Hematopoietic multipotent progenitor cell (in vitro differentiated cells): ENCODE data around the gene CLASP1. TPM values are rescaled to one million over a fixed set of nuclear protein-coding genes. Genes with fewer than 3 reads are reported as not detected.
"Not testable (repeated sequence)": the region's sequence is repeated elsewhere in the genome, so short reads cannot be mapped to it uniquely, and the experiment has no call there.

Experiments
- DNase-seq, 3 donors: peaks; one replicate each; pipeline ENCODE4 v3.0.0-alpha.2; 2011 to 2015; ENCODE audit warnings: low read depth in 2 of 3, low spot score in 2 of 3
- total RNA-seq: library from RNA; depleted of rRNA; stranded (reverse); fragments of >200 nt; gene quantifications from one replicate; pipeline ENCODE4 v1.2.3, GENCODE V29; 2012

The CLASP1 gene
- total RNA-seq, 1 donor = 40.1 TPM

DNA sequence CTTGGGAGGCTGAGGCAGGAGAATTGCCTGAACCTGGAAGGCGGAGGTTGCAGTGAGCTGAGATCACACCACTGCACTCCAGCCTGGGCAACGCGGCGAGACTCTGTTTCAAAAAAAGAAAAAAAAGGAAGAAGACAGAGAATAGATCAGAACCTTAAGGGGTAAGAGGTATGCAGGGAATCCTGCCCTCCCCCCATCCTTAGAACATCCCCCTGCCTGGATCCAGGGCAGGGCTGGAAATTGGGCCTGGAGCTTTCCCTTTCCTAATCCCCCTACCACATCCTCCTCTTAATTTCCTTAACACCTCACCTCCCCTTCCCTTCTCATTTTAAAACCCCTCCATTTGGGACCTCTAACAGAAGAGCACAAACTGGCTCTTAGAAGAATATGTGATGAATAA, 62.1 kb downstream of the CLASP1 start:
- no peak for DNase-seq

DNA sequence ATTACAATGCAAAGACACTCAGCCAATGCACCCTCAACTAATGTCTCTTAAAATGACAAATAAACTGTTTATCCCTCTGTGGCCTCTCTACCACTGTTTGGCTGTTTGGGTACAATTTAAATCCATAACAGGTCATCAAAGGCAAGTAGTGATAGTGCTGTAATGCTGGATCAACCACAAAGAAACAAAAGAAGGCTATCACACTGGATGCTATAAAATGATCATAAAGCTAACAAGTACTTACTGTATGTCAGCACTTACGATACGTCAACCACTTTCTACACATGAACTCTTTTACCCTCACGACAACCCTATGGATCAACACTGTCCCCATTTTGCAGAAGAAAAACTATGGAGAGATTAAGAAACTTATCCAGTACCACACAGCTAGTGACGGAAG, 64.5 kb downstream of the CLASP1 start:
- DNase-seq = no peak

DNA sequence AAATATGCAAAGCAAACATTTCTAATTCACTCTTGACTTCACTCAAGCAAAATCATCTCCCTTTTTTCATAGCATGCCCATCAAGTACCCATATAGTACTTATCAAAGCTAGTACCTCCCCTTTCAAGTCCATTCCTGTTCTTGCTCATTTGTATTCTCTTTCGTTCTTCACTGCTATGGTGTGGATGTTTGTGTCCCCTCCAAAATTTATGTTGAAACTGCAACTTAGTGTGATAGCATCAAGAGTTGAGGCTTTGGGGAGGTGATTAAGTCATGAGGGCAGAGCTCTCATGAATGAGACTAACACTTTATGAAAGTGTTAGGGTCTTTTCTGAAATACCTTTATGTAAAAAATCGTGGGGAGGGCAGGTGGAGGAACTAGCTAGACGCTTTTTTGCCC, 65.7 kb downstream of the CLASP1 start:
- no peak for DNase-seq

DNA sequence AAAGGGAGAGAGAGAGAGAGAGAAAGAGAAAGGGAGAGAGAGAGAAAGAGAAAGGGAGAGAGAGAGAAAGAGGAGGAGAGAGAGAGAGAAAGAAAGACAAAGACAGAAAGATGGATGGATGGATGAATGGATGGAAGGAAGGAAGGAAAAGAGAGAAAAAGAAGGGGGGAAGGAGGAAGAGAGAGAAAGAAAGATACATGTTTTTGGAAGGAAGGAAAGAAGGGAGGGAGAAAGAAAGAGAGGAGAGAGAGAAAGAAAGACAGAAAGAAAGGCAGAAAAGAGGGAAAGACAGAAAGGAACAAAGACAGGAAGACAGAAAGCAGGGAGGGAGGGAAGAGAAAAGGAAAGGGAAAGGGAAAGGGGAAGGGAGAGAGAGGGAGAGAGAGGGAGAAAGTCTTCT, 67.0 kb downstream of the CLASP1 start:
- no peak for DNase-seq

GRCh38 chr2:121579309-121579708, 70.0 kb downstream of the CLASP1 start:
- no peak for DNase-seq

DNA sequence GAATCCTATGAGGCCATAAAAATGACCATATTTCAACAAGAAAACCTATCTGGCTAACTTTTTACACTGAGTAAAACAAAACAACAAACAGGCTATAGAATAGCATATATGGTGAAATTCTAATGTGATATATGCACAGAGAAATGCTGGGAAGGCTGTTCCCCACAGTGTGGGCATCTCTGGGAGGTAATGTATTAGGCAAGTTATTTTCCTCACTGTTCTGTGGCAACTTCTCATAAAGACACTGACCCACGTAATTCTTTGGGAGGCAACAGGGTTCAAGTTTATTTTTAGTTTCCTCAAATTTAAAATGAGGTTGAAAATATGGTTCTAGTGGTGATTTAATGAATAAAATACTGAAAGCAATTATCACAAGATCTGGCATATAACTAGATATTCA, 71.9 kb downstream of the CLASP1 start:
- no peak for DNase-seq

DNA sequence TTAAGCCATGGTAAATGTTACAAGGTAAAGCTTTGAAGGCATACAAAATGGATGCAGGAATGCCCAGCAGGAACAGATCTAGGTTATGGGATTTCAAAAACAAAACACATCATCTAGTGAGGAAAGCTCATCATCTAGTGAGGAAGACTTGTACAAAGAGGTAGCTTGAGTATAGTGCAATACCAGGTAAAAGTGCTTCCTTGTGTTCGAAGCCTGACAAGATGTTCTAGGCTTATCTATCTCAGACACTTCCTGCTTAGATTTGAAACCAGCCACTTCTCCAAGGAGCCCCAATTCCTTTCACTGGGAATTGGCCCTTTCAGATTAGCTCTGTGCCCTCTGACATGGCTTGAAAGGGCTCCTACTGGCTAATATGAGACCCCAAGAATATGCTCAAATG, 73.0 kb downstream of the CLASP1 start:
- DNase-seq = no peak

DNA sequence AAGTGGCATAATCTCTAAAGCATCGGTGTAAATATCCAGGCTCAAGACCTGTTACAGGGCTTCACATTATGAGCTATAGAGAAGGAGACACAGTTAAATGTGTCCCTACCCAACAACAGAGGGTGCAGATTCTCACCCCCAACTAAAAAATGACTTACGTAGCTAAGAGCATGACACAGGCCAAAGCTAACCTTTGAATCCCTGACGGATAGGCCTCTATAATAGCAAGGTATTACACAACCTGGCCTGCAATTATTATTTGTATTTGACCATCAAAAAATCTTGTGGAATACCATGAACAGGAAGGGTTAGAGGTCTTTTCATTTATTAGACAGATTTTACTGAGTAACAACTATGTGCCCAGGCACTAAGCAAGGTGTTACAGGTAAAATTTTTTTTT, 73.5 kb downstream of the CLASP1 start:
- no peak for DNase-seq

- DNase-seq = no peak
Observed at GRCh38 chr2:121570667-121571055, 78.6 kb downstream of the CLASP1 start.

DNA sequence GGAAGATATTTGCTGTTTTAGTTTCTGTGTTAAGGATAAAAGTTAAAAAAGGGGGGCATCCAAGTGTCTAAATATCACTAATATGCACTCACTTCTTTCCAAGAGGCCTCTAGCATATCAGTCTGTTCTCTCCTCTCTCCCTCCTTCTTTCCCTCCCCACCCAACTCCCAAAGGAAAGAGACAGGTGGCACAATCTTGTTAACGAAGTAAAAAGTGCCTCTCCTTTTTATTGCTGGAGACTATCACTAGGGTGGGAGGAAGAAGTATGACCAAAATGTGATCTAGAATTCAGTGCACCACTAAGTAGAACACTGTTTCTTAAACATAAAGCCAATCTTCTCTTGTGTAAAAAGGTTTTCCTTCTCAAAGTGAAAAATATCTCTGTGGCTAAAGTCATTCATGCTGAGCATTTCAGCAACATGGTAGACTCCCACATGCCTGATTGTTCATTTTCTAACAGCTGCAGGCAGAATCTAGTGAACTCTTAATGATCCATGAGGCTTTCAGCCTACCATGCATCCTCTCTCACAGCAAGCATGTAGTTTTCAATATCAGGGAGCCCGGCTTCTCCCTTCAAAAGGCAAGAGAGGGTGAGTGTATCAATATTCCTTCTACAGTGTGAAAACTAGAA, 79.1 kb downstream of the CLASP1 start:
- DNase-seq = no peak

DNA sequence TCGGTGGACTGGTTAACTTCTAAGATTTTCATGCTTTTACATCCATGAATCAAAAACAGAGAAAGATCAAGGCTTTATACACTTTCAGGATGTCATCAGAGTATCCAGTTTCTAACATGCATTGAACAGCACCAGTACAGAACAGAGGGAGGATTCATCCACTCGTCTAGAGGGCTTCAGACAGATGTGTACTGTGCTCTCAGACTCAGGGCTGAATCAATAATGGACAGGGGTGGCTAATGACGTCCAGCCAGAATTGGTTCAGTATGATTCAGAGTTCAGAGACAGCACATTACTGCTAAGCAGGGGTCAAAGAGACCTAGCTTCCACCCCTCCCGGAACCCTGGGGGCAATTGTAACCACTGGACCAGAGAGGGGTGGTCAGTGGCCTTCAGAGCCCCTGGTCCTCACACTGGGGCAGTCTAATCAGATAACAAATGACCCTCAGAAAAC, 81.3 kb downstream of the CLASP1 start:
- no peak for DNase-seq

DNA sequence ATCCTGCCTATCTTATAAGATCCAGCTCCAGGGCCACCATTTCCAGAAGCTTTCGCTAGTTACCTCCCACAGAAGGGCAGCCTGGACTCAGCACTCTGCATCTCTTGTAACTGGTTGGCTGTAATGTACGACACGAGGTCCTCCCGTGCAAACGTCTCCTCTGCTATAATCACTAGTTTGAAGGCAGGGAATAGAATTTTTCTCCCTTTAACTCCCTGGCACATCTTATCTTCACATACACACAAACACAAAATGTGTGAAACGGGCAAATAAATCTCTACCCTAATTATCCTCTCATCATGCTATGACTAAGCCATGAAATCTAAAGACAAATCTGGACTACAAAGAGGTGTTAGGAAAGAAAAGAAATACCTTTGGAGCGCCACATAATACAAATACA, 81.8 kb downstream of the CLASP1 start:
- no peak for DNase-seq

- DNase-seq = no peak
Observed at GRCh38 chr2:121565389-121566250, 83.6 kb downstream of the CLASP1 start.

DNA sequence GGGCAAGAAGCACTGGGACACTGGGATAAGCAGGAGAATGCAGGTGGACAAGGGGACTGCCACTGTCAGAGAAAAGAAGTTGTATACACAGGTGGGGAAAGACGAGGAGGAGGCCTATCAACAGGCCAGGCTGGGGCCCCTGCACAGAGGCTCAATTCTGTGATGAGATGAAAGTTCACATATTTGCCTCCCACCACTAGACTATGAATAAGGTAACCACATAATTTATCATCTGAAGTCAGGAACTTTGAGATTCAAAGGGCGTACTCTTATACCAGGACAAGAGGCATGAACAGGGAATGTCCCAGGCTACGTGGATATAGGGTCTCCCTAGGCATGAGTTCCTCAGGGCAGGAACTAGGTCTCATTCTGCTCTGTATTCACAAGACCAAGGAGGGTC, 84.4 kb downstream of the CLASP1 start:
- DNase-seq = no peak

DNA sequence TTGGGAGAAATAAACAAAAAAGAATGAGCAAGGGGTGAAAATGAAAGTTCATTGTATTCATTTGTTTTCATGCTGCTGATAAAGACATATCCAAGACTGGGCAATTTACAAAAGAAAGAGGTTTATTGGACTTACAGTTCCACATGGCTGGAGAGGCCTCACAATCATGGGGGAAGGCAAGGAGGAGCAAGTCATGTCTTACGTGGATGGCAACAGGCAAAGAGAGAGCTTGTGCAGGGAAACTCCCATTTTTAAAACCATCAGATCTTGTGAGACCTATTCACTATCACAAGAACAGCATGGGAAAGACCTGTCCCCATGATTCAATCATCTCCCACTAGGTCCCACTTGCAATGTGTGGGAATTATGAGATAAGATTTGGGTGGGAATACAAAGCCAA, 85.5 kb downstream of the CLASP1 start:
- DNase-seq = not testable (repeated sequence)

GRCh38 chr2:121562269-121563176, 86.7 kb downstream of the CLASP1 start:
- DNase-seq = no peak

DNA sequence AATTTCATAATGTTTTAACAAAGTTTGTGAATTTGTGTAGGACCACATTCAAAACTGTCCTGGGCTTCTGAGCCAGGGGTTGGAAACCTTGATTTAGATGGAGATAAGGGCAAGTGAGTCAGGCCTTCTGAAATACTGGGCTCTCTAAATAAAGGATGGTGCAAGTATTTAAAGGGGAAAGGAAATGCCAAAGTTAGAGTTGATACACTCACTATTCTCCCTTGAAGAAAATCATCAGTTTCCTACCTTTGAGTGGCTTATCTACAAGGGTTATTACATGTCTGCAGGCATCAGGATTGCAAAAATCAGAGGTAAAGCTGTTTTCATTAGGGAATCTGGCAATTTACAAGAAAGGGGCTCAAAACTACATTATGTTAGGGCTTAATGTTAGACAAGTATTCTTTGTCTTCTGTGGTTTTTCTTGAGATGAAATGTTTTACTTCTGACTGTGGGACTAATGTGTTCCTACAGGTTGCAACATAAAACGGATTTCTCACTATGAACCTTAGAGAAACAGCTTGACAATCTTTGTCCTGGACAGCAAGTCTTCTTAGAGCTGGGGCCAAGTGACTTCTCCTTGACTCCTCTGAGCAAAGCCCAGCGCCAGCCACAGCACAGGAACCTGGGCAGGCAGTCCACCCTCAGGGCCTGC, 87.5 kb downstream of the CLASP1 start:
- no peak for DNase-seq

DNA sequence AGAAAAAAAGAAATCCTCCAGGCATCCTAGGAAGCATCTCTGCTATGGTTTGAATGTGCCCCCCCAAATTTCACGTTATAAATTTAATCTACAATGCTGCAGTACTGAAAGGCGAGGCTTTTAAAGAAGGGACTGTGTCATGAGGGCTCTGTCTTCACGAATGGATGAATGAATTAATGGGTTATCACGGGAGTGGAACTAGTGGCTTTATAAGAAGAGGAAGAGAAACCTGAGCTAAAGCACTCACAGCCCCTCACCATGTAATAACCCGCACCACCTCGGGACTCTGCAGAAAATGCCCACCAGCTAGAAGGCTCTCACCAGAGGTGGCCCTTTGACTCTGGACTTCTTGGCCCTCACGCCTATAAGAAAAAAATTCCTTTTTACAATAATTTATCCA, 90.9 kb downstream of the CLASP1 start:
- no peak for DNase-seq

GRCh38 chr2:121555008-121555407, 94.3 kb downstream of the CLASP1 start:
- no peak for DNase-seq

GRCh38 chr2:121552477-121553180, 96.6 kb downstream of the CLASP1 start:
- DNase-seq = not testable (repeated sequence)
